ENCODE results near the gene INPP5E.

INPP5E gene

GRCh38 chr9:136380381-136380780 is 59.3 kb downstream of the INPP5E start:
- DNase-seq: no peak

- DNase-seq: no peak
Measured at GRCh38 chr9:136379891-136380290, 59.8 kb downstream of the INPP5E start.

GRCh38 chr9:136379401-136379800 is 60.2 kb downstream of the INPP5E start:
- no peak for DNase-seq

GRCh38 chr9:136379003-136379287 is 60.7 kb downstream of the INPP5E start:
- no peak for DNase-seq

Data from NCI-H1417 (cell line).